ENCODE measurements around the gene ADAMTS7.
"Not testable (repeated sequence)": the region's sequence is repeated elsewhere in the genome, so short reads cannot be mapped to it uniquely, and the experiment has no call there.

The ADAMTS7 gene

DNA sequence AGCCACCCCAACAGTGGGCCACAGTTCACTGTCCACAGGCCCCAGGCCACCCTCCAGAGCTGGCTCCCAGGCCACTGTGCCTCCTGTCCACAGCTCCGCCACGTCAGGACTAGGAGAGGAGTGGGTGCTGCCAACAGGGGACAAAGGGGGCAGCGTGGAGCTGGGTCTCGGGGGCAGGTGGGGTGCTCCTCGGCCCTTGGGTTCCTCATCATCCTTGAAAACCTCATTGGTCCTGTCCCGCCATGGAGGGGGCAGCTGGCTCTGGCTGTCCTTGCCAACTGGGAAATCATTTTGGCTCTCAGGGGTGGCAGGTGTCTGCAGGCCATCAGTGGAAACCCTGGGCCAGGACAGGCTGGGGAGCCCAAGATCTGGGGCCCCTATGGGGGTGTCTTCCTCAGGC is 45.2 kb downstream of the ADAMTS7 start:
- no peak for DNase-seq (ENCODE audit: low spot score)

DNA sequence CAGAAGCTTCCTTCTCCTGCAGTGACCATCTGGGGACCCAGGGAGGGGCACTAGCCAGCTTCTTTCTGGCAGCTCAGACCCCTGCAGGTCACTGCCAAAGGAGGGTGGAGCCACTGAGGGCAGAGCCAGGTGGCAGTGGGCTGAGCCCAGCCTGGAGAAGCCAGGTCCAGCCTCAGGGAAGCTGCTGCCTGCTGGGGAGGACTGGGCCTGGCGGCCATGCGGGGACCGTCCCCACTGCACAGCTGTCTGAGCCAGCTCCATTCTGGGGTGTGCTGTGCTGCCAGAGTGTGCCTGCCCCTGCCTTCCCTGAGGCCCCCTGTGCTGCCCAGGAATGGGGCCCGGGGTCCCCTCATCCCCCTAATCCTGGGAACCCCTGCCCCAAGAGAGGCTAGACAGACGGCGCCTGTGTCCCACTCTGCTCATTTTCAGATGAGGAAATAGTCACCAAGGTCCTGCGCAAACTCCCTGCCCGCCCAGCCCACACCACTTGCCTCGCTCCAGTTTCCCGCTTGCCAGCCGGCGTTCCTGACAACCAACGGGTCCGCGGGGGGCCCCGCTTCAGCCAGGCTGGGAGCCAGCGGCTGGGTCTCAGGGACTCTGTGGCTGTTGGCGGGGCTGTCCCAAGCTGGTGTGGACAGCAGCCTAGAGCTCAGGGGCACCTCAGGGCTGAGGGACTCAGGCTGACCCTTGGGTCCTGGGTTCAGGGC is 46.0 kb downstream of the ADAMTS7 start:
- not testable (repeated sequence) for DNase-seq (ENCODE audit: low spot score)

DNA sequence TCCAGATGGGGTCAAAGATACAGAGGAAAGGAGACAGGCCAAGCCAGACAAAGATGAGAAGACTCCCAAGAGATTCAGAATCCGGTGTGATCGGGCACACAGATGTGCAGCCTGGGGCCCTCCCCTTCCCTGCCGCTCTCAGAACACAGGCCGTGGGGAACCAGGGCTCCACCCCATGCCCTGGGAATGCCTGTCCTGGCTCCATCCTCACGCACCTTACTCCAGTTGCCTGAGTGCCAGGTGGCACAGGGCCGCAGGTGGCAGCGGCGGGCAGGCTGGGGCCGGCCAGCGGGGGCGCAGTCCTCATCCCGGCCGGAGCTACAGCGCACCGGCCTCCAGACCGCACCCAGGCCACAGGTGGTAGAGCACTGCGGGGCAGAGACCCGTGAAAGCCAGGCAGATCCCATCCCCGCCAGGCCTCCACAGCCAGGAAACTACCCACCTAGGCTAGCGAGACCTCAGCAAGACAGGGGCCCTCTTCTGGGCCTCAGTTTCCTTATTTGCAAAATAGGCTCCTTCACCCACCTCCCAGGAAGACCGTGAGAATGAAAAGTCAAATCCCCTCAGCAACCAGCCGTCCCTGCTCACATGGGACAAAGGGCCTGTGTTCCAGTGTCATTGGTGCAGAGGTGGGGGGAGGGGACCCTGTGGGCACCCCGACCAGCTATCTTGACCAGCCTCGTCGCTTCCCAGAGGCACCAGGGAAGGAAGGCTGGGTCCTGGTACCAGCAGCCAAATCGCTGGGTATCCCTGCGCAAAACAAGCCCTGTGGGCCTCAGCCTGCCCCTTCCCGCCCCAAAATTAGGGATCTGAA is 46.7 kb downstream of the ADAMTS7 start:
- DNase-seq (ENCODE audit: low spot score), result not testable (repeated sequence)

DNA sequence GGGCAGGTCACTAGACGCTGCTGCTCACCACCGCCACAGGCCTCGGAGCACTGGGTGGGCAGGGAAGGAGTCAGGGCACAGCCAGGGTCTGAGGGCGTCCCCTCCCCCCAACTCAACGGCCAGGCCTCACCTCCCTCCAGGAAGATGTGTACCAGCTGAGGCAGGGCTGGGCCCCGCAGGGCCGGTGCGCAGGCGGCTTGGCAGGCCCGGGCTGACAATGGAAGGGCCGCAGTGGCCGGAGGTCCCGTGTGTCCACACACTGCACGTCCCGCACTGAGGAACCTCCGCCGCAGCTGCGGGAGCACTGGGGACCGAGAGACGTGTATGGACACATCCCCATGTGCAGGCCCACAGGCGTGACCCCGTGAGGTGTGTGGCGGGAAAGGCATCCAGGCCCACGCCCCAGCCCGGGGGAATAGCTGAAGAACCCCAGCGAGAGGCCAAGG is 47.4 kb downstream of the ADAMTS7 start:
- DNase-seq (ENCODE audit: low spot score), result no peak

DNA sequence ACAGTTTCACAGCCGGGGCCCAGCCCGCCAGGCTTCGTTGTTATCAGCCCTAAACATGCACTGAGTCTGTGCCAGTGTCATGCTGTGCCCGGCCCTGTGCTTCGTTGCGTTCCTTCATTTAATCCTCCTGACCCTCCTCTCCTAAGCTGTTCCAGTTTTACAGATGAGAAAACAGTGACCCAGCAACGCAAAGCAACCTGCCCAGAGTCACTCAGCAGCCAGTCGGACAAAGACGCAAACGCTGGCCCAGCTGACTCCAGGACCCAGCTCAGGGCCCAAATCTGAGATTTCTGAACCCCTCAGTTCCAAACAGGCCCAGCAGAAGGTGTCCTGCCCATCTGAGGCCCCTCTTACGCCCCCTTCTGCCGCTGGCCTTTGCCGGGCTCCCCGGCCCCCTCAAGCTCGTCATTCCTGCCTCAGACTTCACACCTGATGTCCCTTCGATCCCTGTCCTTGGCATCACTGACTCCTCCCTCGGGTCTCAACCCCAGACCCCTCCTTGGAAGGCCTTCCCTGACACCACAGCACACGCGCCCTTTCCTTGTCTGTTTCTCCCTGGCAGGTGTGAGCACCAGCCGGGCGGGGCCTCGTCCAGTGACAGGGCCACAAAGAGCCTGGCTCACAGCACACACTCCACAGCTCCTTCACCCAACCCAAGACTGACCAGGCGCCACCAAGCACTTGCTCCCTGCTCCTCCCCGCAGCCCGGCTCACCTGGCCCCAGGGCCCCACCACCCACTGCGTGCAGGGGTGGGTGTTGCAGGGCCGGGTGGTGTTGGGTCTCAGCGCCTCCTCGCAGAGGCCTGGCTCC is 48.1 kb downstream of the ADAMTS7 start:
- DNase-seq (ENCODE audit: low spot score), result no peak

DNA sequence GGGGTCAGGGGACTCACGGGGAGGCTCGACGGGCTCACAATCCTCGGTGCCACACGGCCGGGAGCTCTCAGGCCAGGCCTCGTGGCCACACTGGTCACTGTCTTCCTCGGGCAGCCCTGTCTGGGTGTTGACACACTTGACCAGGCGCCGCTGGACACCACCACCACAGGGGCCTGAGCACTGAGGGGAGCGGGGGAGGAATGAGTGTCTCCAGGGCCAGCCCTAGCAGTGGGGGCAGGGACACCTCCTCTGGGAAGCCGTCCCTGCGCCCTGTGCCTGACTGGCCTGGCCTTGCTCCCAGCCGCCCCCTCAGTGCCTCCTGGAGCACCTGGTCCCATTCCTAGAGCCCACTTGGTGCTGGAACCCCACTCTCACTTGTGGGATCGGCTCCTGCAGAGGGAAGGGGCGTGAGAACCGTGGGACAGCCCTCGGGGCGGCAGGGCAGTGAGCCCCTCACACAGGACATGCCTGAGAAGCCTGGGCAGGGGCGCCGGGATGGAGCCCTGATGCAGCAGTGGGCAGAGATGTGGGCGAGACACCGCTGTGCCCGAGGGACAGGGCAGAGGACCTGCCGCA is 48.8 kb downstream of the ADAMTS7 start:
- not testable (repeated sequence) for DNase-seq (ENCODE audit: low spot score)

DNA sequence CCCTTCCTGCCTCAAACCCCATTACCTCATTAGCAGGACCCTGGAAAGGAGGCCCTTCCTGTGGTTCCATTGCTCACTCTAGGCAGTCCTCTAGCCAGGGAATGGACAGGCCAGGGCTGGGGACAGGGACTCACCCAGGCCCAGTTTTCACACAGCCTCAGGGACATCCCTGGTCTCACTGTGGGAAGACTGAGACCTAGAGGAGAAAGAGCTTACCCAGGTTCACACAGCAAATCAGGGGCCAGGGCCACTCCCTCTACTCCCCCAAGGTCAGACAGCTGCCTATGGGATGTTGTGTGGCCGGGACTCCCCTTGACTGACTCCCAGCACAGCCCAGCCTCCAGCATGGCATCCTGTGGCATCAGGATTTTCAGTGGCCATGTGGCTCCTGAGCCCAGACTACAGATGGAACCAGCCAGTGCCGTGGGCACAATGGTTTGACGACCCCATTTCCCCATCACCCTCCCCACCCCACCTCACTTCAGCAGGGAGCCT is 49.3 kb downstream of the ADAMTS7 start:
- DNase-seq (ENCODE audit: low spot score), result no peak

DNA sequence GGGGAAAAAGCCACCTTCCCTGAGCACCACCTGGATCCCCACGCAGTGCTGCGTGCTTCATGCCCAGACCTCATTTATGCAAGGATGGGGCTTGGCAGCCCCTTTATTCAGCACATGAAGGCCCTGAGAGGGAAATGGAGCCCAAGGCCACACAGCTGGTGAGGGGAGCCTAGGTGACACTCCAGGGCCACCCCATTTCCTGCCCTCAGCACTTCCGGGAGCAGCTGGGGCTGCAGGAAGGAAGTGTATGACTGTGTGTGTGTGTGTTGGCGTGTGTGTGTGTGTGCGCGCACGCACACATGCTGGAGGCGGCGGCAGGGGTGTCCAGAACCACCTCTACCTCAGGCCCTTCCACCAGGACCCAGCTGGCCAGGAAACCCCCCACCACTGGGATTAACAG is 49.8 kb downstream of the ADAMTS7 start:
- peak; percentile 68 for DNase-seq (ENCODE audit: low spot score)

DNA sequence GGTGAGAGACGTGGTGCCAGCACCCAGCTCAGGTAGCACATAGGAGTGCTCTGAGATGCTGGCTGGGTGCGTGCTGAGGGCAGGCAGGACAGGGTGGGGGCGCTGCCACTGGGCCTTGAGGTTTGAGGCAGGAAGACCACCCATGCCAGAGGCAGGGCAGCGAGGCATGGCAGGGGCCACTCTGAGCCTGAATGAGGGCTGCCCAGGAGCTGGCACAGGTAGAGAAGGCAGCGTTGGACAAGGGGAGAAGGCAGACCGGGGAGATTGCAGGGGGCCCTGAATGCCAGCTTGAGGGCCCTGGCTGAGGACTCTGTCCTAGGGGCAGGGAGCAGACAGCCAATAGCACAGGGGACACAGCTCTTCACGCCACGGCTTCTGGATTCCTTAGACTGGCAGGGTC is 50.2 kb downstream of the ADAMTS7 start:
- DNase-seq (ENCODE audit: low spot score), result no peak

DNA sequence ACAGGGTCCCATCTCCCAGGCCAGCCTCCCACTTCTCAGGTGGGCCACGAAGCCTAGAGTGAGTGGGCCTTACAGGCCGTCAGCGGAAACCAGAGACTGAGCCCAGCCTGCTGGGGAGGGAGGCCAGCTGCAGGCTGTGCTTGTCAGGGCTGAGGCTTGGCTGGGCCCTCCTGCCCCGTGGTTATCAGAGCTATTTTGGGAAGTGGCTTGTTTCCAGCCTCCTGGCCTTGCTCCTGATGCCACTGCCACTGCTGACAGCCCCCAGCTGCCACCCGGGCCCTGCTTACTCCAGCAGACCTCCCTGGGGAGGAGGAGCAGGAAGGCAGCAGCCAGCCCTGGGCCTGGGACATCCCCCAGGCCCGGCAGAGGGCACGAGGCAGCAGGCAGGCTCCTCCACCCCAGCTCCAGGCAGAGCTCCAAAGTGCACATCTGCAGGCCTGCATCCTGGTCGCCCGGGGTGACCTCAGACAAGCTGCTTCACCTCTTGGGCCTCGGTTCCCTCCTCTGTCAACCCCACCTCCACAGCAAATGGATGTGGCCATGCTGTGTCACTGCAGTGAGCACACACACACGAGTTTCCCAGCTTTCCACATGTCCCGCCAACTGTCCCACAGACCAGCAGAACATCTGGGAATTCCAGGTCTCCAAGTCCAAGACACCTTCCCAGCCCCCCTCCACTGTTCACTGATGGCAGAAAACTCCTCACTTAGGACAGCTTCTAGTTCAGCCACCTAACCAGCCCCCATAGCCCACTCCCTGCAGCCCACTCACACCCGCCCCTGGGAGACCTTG is 51.0 kb downstream of the ADAMTS7 start:
- not testable (repeated sequence) for DNase-seq (ENCODE audit: low spot score)

DNA sequence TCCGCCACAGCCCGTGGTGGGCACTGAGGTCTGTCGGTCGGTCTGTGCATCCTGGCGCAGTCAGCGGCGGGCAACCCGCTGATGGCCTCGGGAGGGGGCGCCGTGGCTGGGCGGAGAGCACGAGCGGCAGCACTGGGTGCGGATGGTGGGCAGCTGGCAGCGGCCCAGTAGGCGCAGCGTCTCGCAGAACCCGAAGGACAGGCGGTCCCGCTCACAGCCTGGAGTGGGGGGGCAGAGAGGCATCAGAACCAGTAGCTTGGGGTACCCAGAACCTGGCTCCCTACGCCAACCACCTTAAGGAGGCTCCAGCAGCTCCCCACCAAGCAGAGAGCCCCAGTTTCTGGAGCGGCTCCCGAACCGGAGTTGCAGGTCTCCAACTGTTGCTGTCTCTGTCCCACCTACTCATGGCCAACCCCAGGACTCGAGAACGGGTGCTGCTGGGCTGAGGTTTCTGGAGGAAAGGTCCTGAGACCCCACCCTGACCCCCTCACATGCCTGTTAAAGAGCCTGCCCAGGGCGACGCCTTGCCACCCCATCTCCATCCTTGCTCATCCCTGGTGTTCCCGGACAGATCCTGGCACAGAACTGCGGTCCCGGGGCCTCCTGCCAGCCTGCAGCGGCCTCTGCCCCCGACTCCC is 51.8 kb downstream of the ADAMTS7 start:
- not testable (repeated sequence) for DNase-seq (ENCODE audit: low spot score)

DNA sequence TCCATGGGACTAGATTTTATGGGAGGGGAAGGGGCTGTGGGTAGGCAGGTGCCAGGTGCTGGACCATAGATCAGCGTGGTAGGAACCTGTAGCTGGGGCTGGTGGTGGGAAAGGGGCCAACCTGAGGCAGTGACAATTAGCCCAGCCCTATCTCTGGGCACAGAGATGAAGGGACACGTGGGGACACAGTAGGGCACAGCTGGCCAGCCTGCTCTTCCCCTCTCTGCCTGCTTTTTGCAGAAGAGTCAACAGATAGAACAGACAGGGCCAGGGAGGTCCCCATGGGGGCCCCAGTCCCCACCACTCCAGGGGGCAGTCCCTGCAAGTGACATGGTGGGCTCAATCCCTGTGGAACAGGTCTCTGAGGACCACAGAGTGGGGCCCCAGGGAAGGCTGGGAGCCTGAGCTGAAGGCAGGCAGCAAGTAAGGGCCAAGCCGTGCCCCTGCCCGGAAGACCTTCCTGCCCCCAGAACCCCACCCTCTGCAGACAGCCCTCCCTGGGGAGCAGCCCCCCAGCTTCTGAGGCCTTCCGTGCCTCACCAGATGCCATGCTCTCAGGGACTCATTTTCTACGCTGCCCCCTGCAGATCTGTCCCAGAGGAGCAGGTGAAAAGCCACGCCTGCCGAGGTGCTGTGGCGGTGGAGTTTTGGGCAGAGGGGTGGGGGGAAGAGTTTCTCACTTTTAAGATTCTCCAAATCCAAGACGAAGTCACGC is 52.6 kb downstream of the ADAMTS7 start:
- DNase-seq (ENCODE audit: low spot score), result not testable (repeated sequence)

DNA sequence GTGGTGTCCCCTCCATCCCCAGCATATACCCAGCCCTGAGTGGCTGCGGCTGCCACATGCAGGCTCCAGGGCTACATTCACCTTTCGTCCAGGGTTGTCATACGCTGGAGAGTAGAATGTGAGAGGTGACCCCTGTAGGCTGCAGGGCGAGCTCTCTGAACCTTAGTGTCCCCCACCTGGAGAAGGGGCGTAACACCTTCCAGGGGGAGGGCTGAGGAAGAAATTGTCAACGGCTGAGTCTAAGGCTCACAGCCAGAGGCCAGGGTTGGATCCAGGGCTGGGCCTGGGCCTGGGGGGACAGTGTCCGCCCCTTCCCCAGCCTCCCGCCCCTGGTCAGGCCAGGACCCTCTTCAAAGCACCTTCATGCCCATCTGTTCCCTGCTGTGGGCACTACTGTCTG is 53.2 kb downstream of the ADAMTS7 start:
- not testable (repeated sequence) for DNase-seq (ENCODE audit: low spot score)

DNA sequence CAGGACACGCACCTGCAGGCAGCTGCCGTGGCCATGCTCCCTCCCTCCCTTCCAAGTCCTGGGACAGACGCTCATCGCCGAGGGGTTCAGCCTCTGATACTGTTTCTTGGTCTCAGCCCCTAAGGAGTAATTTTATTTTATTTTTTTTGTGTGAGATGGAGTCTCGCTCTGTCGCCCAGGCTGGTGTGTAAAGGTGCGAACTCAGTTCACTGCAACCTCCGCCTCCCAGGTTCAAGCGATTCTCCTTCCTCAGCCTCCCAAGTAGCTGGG is 53.7 kb downstream of the ADAMTS7 start:
- DNase-seq (ENCODE audit: low spot score), result no peak

DNA sequence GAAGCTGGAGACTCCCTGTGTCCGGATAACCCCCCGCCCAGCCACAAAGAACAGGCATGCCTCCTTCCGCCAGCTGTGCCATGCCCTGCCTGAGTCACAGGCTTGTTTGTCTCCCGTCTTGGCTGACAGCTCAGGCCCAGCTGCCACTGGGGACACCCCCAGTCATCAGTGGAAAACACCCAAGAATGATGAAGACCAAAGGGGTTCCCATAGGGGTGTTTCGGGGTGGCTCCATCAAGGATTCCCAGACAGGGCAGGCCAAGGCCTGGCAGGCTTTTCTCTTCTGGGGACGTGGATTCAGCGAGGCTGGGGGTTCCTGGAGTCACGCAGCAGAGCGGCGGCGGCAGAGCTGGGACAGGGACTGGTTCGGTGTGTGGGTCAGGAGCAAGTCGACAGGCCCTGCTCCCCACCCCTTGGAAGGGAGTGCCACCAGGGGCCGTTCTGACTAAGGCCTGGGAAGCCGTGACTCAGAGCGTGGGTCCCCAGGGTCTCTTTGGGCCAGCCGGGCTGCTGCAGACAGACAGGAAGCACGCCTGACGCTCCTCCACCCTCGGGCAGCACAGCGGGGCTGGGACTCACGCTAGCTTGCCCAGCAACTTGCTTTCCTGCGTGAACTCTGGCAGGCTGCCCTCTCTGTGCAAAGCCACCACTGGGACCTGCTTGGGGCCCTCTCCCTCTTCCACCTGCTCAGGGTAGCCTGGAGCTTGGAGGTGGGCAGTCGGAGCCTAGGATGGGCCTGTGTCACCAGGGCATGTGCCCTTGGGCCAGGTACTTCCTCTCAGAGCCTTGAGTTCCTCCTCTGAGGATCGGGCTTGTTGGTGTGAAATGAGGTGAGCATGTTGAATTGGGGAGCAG is 54.3 kb downstream of the ADAMTS7 start:
- DNase-seq (ENCODE audit: low spot score), result peak; percentile 14

DNA sequence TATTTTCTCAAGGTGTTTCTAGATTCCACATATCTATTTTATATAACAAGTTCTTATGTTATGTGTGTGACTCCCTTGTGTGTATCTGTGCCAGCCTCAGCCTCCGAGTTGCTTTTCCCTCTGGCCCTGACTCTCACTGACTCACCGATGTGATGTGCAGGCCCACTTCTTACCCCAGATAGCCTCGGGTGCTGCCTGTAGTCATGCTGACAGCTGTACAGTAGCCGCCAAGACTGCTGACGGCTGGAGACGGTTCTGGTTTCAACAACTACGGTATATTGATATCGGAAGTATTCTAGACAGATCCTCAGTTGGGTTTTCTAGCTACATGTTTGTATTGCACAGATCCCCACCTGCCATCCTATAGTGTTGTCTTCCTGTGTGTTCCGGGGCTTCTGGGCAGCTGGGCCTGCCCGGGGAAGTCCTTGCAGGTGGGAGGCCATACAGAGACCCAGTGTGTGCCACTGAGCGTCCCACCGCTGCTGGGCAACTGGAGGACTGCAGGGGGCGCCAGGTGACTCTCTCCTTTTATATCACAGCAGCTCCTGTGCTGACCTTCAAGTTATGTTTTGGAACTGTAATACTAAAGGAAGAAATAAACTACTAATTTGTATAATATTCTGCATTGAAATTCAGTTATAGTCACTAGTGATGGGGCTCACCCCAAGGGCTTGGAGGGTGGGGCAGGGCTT is 55.2 kb downstream of the ADAMTS7 start:
- peak; percentile 16 for DNase-seq (ENCODE audit: low spot score)

DNA sequence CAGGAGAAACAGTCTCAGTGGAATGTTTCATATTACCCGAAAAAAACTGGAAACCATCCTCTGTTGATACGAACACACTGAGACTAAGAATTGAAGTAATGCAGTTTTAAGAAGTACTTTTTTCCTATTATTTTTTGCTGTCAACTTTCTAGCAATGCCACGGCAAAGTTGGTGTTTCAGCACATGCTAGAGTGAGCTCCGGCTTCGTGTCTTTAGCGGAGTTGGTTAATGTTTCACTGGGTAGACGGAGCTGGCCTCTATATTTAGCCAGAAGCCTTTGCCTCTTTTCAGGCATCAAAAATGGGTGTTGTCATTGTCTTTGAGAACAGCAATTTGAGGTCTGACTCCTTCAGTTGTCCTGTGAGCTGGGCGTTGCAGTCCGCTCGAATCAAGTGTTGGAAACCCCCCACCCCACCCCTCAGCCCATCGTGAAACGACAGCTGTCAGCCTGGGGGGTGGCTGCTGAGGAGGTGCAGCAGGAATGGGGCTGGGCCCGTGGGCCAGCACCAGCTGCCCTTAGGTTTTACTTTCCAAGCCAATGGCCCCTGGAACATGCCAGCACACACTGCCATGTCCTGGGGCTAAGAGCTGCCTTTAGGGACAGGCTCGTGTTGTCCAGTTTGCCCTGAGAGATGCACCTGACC is 56.5 kb downstream of the ADAMTS7 start:
- DNase-seq (ENCODE audit: low spot score), result not testable (repeated sequence)

Measured in CD4-positive, alpha-beta T cell treated with Interleukin-15 for 4 hours (primary cell).